ENCODE results near the gene VKORC1L1. TPM values are rescaled to one million over a fixed set of nuclear protein-coding genes. Genes with fewer than 3 reads are reported as not detected.

The VKORC1L1 gene
- total RNA-seq, 1 experiment from 2014 or later = 30.9 TPM

- H3K27me3 ChIP-seq (ENCODE audit: insufficient read depth, low read length) = no peaks in the 10 kb centered on the region
- no TSS peak for BruUV-seq (replicated peaks)
- RAD21 ChIA-PET (ENCODE audit: low non-redundant PET in 1 of 2, low total read pairs in 2 of 2, uncharacterized antibody in 2 of 2, unreplicated experiment in 2 of 2) = no interaction called here
- no peak overlapping the region for H3K4me2 ChIP-seq (ENCODE audit: low read length)
- TF ChIP-seq MAX (IDR thresholded peaks at IDR 0.05) (no peak), ZBTB33 (IDR thresholded peaks at IDR 0.05; ENCODE audit: extremely low read depth, insufficient replicate concordance, low read length) (no peak), ZNF274 (IDR thresholded peaks at IDR 0.05; ENCODE audit: low read depth, low read length) (no peak), EZH2 (IDR thresholded peaks at IDR 0.05) (no peak), ELF1 (IDR thresholded peaks at IDR 0.05; ENCODE audit: borderline replicate concordance, low read depth) (no peak), RAD21 (IDR thresholded peaks at IDR 0.05; ENCODE audit: low read depth) (no peak), FOSL1 (IDR thresholded peaks at IDR 0.05; ENCODE audit: low read depth) (no peak), SP1 (IDR thresholded peaks at IDR 0.05; ENCODE audit: low read depth) (no peak), TCF7L2 (IDR thresholded peaks at IDR 0.05; ENCODE audit: borderline replicate concordance, extremely low read depth, insufficient read depth, insufficient read length) (no peak), ZFX (IDR thresholded peaks at IDR 0.05) (no peak), SIN3A (IDR thresholded peaks at IDR 0.05; ENCODE audit: low read depth) (no peak), YY1 (IDR thresholded peaks at IDR 0.05; ENCODE audit: extremely low read depth, insufficient replicate concordance, low read depth, low read length) (no peak), CEBPB (IDR thresholded peaks at IDR 0.05; ENCODE audit: low read depth) (no peak), CBX3 (IDR thresholded peaks at IDR 0.05; ENCODE audit: low read depth) (no peak), CTCF (IDR thresholded peaks at IDR 0.05 in 2 of 3, conservative IDR thresholded peaks at IDR 0.05 in 1 of 3; ENCODE audit: borderline replicate concordance in 1 of 3, insufficient read depth in 1 of 3, low read depth in 2 of 3, low read length in 2 of 3) (no peak), POLR2A (IDR thresholded peaks at IDR 0.05; ENCODE audit: borderline replicate concordance, extremely low read depth, insufficient read depth, insufficient read length) (no peak)
- no peaks in the 10 kb centered on the region for H3K79me2 ChIP-seq (ENCODE audit: insufficient read depth, low read length)
- no peak overlapping the region for H3K4me3 ChIP-seq (replicated peaks in 1 of 2; ENCODE audit: low read depth in 1 of 2, low read length in 2 of 2)
- H3K9me3 ChIP-seq (ENCODE audit: control insufficient read depth in 1 of 2, insufficient read depth in 1 of 2, low read depth in 1 of 2, low read length in 2 of 2) = no peaks in the 10 kb centered on the region
- DNase-seq (ENCODE audit: low read depth, low spot score) (no peak), ATAC-seq (no peak)
- POLR2A ChIA-PET = no interaction called here
- intact Hi-C loops (cut with micrococcal nuclease) = loop anchor here (10.0 kb wide), 1 partner anchor 62 kb away; no protein-coding TSS in a partner anchor
- H3K36me3 ChIP-seq (ENCODE audit: control insufficient read depth in 1 of 2, insufficient read depth in 2 of 2, low read length in 2 of 2) = no peaks in the 10 kb centered on the region
- no peaks in the 10 kb centered on the region for H3K9me2 ChIP-seq (ENCODE audit: insufficient read depth)
- H2AFZ ChIP-seq (ENCODE audit: low read depth, low read length, poor library complexity, severe bottlenecking) = no peak overlapping the region
- H4K20me1 ChIP-seq (ENCODE audit: insufficient read depth) = 0 out of 2 replicates have a peak, but pooled peaks cover 4% of the 10 kb centered on the region
- CTCF ChIA-PET = no interaction called here
- no peak overlapping the region for H3K9ac ChIP-seq (ENCODE audit: low read length)
- no peak overlapping the region for H3K27ac ChIP-seq (ENCODE audit: low read depth, low read length)
- H3K4me1 ChIP-seq (ENCODE audit: control insufficient read depth in 1 of 2, insufficient read depth in 2 of 2, low read length in 2 of 2) = no peaks in the 10 kb centered on the region
These were observed 74.0 kb downstream of the VKORC1L1 start for GRCh38 chr7:65946904-65947303.

Data from HCT116 (cell line).